ENCODE results near the gene IMPACT. TPM values are rescaled to one million over a fixed set of nuclear protein-coding genes. Genes with fewer than 3 reads are reported as not detected.

Gene IMPACT
- total RNA-seq, 1 experiment from 2014 or later = 36.2 TPM

DNA sequence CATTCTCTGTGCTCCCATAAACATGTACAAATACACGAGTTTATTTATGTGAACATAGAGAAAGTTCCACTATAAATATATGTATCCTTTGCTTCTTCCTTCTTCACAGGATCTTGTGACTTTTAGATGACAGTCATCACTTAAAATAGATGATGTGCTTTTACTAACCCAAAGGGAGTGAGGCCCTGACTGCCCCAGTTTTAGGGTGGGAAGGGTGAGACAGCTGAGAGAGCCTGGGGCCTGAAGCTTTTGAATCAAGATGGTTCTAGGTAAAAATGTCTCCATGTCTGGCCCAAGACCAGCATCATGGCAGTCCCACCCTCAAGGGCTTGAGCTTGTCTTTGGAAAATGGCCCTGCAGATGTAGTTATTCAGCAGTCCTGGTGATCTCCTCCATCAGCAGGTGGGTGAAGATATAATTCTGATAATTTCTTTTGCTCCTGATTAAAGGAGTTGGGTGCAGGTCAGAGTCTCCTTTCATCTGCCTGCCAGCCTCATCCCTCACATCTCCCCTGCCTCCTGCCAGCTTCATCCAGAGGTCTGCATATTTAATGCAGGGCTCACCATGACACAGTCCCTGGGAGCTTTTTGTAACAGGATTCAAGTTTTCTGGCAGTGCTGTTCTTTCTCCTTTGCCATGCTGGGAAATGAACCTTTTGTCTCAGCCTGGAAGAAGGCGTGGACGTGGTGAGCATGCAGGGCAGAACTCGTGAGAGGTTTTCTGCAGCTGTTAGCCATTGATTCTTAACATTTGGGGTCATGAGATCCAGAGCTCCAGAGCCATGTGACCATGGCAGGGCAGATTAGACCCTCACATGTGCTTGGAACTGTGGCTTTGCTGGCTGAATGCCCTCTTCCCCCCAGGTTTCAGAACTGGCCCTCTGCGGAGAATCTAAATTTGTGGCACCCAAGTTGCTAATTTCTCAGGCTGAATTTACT lies 36.6 kb downstream of the IMPACT start:
- no TSS peak for BruUV-seq (replicated peaks)
- Histone ChIP-seq H3K36me3 (ENCODE audit: control insufficient read depth, insufficient read depth, low read length) (no peaks in the 10 kb centered on the region), H3K4me1 (ENCODE audit: control insufficient read depth, insufficient read depth, low read length) (no peaks in the 10 kb centered on the region), H3K9me3 (ENCODE audit: control insufficient read depth, insufficient read depth, low read depth, low read length) (no peaks in the 10 kb centered on the region), H3K27ac (ENCODE audit: low read length) (no peak overlapping the region), H3K27me3 (ENCODE audit: control insufficient read depth, insufficient read depth, low read length) (no peaks in the 10 kb centered on the region), H3K4me3 (ENCODE audit: low read depth in 2 of 2, low read length in 2 of 2) (no peak overlapping the region)
- intact Hi-C loops (cut with micrococcal nuclease; ENCODE audit: unreplicated experiment) = loop anchor here (10.0 kb wide), 1 partner anchor 98 kb away; no protein-coding TSS in a partner anchor
- in situ Hi-C loops (cut with HindIII; ENCODE audit: low pct_unique_long_range_greater_than_20kb, low sequenced_read_pairs) = no loop called here
- ATAC-seq (no peak), DNase-seq (ENCODE audit: low read depth, low spot score) (no peak)
- ChIA-PET CTCF (no interaction called here), POLR2A (interaction anchor here (0.6 kb wide), 1 partner anchor 10 kb away, joined by 3 read pairs; no protein-coding TSS in a partner anchor)
- TF ChIP-seq REST (IDR thresholded peaks at IDR 0.05; ENCODE audit: insufficient read depth in 1 of 2, low read depth in 2 of 2, low read length in 1 of 2) (no peak), TCF7L2 (IDR thresholded peaks at IDR 0.05; ENCODE audit: low read depth, low read length) (no peak), POLR2AphosphoS5 (IDR thresholded peaks at IDR 0.05; ENCODE audit: low read depth, low read length) (no peak), SIN3A (IDR thresholded peaks at IDR 0.05; ENCODE audit: borderline replicate concordance, insufficient read depth, low read depth, low read length) (no peak)
- TF ChIP-seq, protein P1, sequence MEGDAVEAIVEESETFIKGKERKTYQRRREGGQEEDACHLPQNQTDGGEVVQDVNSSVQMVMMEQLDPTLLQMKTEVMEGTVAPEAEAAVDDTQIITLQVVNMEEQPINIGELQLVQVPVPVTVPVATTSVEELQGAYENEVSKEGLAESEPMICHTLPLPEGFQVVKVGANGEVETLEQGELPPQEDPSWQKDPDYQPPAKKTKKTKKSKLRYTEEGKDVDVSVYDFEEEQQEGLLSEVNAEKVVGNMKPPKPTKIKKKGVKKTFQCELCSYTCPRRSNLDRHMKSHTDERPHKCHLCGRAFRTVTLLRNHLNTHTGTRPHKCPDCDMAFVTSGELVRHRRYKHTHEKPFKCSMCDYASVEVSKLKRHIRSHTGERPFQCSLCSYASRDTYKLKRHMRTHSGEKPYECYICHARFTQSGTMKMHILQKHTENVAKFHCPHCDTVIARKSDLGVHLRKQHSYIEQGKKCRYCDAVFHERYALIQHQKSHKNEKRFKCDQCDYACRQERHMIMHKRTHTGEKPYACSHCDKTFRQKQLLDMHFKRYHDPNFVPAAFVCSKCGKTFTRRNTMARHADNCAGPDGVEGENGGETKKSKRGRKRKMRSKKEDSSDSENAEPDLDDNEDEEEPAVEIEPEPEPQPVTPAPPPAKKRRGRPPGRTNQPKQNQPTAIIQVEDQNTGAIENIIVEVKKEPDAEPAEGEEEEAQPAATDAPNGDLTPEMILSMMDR (IDR thresholded peaks at IDR 0.05) = no peak

- ChIA-PET CTCF (interaction anchor here (1.1 kb wide), 1 partner anchor 23 kb away, joined by 3 read pairs; no protein-coding TSS in a partner anchor), POLR2A (no interaction called here)
- Histone ChIP-seq H3K9me3 (ENCODE audit: control insufficient read depth, insufficient read depth, low read depth, low read length) (no peaks in the 10 kb centered on the region), H3K4me3 (ENCODE audit: low read depth in 2 of 2, low read length in 2 of 2) (no peak overlapping the region), H3K27me3 (ENCODE audit: control insufficient read depth, insufficient read depth, low read length) (no peaks in the 10 kb centered on the region), H3K36me3 (ENCODE audit: control insufficient read depth, insufficient read depth, low read length) (no peaks in the 10 kb centered on the region), H3K4me1 (ENCODE audit: control insufficient read depth, insufficient read depth, low read length) (no peaks in the 10 kb centered on the region), H3K27ac (ENCODE audit: low read length) (no peak overlapping the region)
- ATAC-seq = no peak
- no TSS peak for BruUV-seq (replicated peaks)
- TF ChIP-seq SIN3A (IDR thresholded peaks at IDR 0.05; ENCODE audit: borderline replicate concordance, insufficient read depth, low read depth, low read length) (no peak), REST (IDR thresholded peaks at IDR 0.05; ENCODE audit: insufficient read depth in 1 of 2, low read depth in 2 of 2, low read length in 1 of 2) (no peak), TCF7L2 (IDR thresholded peaks at IDR 0.05; ENCODE audit: low read depth, low read length) (no peak), POLR2AphosphoS5 (IDR thresholded peaks at IDR 0.05; ENCODE audit: low read depth, low read length) (no peak)
- TF ChIP-seq, protein P1 (IDR thresholded peaks at IDR 0.05) = no peak
- in situ Hi-C loops (cut with HindIII; ENCODE audit: low pct_unique_long_range_greater_than_20kb, low sequenced_read_pairs) (no loop called here), intact Hi-C loops (cut with micrococcal nuclease; ENCODE audit: unreplicated experiment) (loop anchor here (10.0 kb wide), 1 partner anchor 101 kb away; no protein-coding TSS in a partner anchor)
- no peak for DNase-seq (ENCODE audit: low read depth, low spot score)
Measured at GRCh38 chr18:24465486-24465885, 39.0 kb downstream of the IMPACT start.

All from Panc1 (cell line).